OCI-LY7 (cell line): Measurements from ENCODE around the gene TMEM242. TPM values are rescaled to one million over a fixed set of nuclear protein-coding genes. Genes with fewer than 3 reads are reported as not detected.

Experiments
- BruUV-seq: library from RNA; stranded (reverse); fragments of 400-500 nt; replicated peaks from 2 replicates; lab custom pipeline; 2021; lab: Mats Ljungman, UMichigan
- CTCF ChIA-PET: fragments of 300-600 bp; sonication (Branson Sonifier 250); formaldehyde crosslinking; loops from one replicate; lab custom pipeline; 2022; ENCODE audit warnings: antibody characterized with exemption; ENCODE audit not compliant: unreplicated experiment; lab: Charles Lee
- POLR2A ChIA-PET: fragments of 300-600 bp; sonication (Branson Sonifier 250); formaldehyde crosslinking; loops from one replicate; lab custom pipeline; 2022; ENCODE audit warnings: antibody characterized with exemption; lab: Charles Lee
- DNase-seq: peaks from one replicate; pipeline ENCODE4 v3.0.0-alpha.2; 2015; ENCODE audit warnings: low spot score
- H2AFZ ChIP-seq: fragments of 200-600 bp; sonication (generic), shearing (Covaris generic); 2 replicates; pipeline ENCODE4 v1.6.1; 2014; ENCODE audit warnings: mild to moderate bottlenecking, antibody characterized with exemption, low read length, moderate library complexity
- H3K27ac ChIP-seq: fragments of 200-600 bp; sonication (generic); 2 replicates; pipeline ENCODE4 v1.5.1; 2014; ENCODE audit warnings: mixed run types, low read depth, mild to moderate bottlenecking, moderate library complexity, low read length, inconsistent platforms; ENCODE audit not compliant: poor library complexity, severe bottlenecking
- H3K36me3 ChIP-seq: fragments of 200-600 bp; sonication (generic); 2 replicates; pipeline ENCODE4 v1.6.1; 2014; ENCODE audit warnings: mild to moderate bottlenecking, antibody characterized with exemption, low read length, moderate library complexity, mixed read lengths; ENCODE audit not compliant: insufficient read depth
- H3K4me1 ChIP-seq: fragments of 200-600 bp; sonication (generic); 2 replicates; pipeline ENCODE4 v1.5.1; 2014; ENCODE audit warnings: mild to moderate bottlenecking, low read length; ENCODE audit not compliant: insufficient read depth, poor library complexity, severe bottlenecking
- H3K4me2 ChIP-seq: fragments of 200-600 bp; sonication (generic); 2 replicates; pipeline ENCODE4 v1.6.1; 2014; ENCODE audit warnings: mild to moderate bottlenecking, low read length
- H3K4me3 ChIP-seq: fragments of 200-600 bp; sonication (generic); 2 replicates; pipeline ENCODE4 v1.5.1; 2014; ENCODE audit warnings: mild to moderate bottlenecking, low read depth, low read length; ENCODE audit not compliant: poor library complexity, severe bottlenecking
- H3K79me2 ChIP-seq: fragments of 200-600 bp; sonication (generic); 2 replicates; pipeline ENCODE4 v1.6.1; 2016; ENCODE audit warnings: low read depth, mild to moderate bottlenecking, low read length, moderate library complexity, mixed read lengths; ENCODE audit not compliant: insufficient read depth
- H3K9me2 ChIP-seq: fragments of 200-600 bp; sonication (generic); 2 replicates; pipeline ENCODE4 v1.6.1; 2016; ENCODE audit warnings: mild to moderate bottlenecking, low read length, mixed read lengths; ENCODE audit not compliant: insufficient read depth
- H3K9me3 ChIP-seq: fragments of 200-600 bp; sonication (generic); 2 replicates; pipeline ENCODE4 v1.6.1; 2014; ENCODE audit warnings: mild to moderate bottlenecking, mixed run types, low read length, mixed read lengths
- H4K20me1 ChIP-seq: fragments of 200-600 bp; sonication (generic); 2 replicates; pipeline ENCODE4 v1.6.1; 2014; ENCODE audit warnings: mild to moderate bottlenecking, antibody characterized with exemption, low read length, moderate library complexity, mixed read lengths; ENCODE audit not compliant: insufficient read depth
- CTCF ChIP-seq: fragments of 200-600 bp; sonication (generic); conservative IDR thresholded peaks from 2 replicates; pipeline ENCODE4 v1.5.1; 2014; ENCODE audit warnings: mild to moderate bottlenecking, antibody characterized with exemption, low read length, moderate library complexity, mixed read lengths
- EZH2phosphoT487 ChIP-seq: fragments of 200-600 bp; sonication (generic); IDR thresholded peaks from 2 replicates; pipeline ENCODE4 v1.6.1; 2018; ENCODE audit warnings: low read depth, borderline replicate concordance, mild to moderate bottlenecking, mixed run types, antibody characterized with exemption, low read length, moderate library complexity, mixed read lengths
- intact Hi-C: fragments of 100-400 bp; cut with micrococcal nuclease; formaldehyde crosslinking; loops from one replicate; pipeline ENCODE4 v1.10.0; 2022; ENCODE audit not compliant: unreplicated experiment
- total RNA-seq, 2 experiments: library from RNA; depleted of rRNA in 1 of 2; stranded (reverse); fragments of >200 nt in 1 of 2; shearing (Covaris generic) in 1 of 2; gene quantifications; 2 replicates each; pipeline ENCODE4 v1.2.3, GENCODE V29; 2014 to 2022

TMEM242 gene
- total RNA-seq, 2 experiments from 2014 or later: 4.5 to 9.2 TPM

GRCh38 chr6:157302736-157303135 lies 20.6 kb downstream of the TMEM242 start:
- Histone ChIP-seq H3K4me2 (no peak overlapping the region), H3K36me3 (no peaks in the 10 kb centered on the region), H3K4me3 (no peak overlapping the region), H2AFZ (no peak overlapping the region), H3K4me1 (no peaks in the 10 kb centered on the region), H3K9me3 (no peaks in the 10 kb centered on the region), H4K20me1 (no peaks in the 10 kb centered on the region), H3K79me2 (no peaks in the 10 kb centered on the region), H3K27ac (no peak overlapping the region), H3K9me2 (no peaks in the 10 kb centered on the region)
- ChIA-PET POLR2A (interaction anchor here (0.9 to 1.7 kb wide), 3 partner anchors 14 to 30 kb away, joined by 3 to 6 read pairs (median 3); no protein-coding TSS in a partner anchor), CTCF (no interaction called here)
- BruUV-seq: no TSS peak
- DNase-seq: no peak
- intact Hi-C loops: no loop called here
- TF ChIP-seq CTCF: no peak
- no peak for TF ChIP-seq EZH2phosphoT487

- TF ChIP-seq EZH2phosphoT487: no peak
- TF ChIP-seq CTCF: no peak
- CTCF ChIA-PET: no interaction called here
- BruUV-seq: no TSS peak
- DNase-seq: no peak
- POLR2A ChIA-PET: no interaction called here
- no peak overlapping the region for H3K27ac ChIP-seq
- intact Hi-C loops: no loop called here
- no peak overlapping the region for H2AFZ ChIP-seq
- H3K4me2 ChIP-seq: no peak overlapping the region
- no peaks in the 10 kb centered on the region for H3K9me3 ChIP-seq
- no peaks in the 10 kb centered on the region for H3K4me1 ChIP-seq
- H4K20me1 ChIP-seq: no peaks in the 10 kb centered on the region
- no peak overlapping the region for H3K4me3 ChIP-seq
- no peaks in the 10 kb centered on the region for H3K9me2 ChIP-seq
- no peaks in the 10 kb centered on the region for H3K36me3 ChIP-seq
- H3K79me2 ChIP-seq: no peaks in the 10 kb centered on the region
Measured at GRCh38 chr6:157300436-157300835, 22.9 kb downstream of the TMEM242 start.

GRCh38 chr6:157300006-157300405 lies 23.3 kb downstream of the TMEM242 start:
- H4K20me1 ChIP-seq: no peaks in the 10 kb centered on the region
- no peak overlapping the region for H3K27ac ChIP-seq
- no peaks in the 10 kb centered on the region for H3K9me2 ChIP-seq
- H2AFZ ChIP-seq: no peak overlapping the region
- POLR2A ChIA-PET: no interaction called here
- no peaks in the 10 kb centered on the region for H3K79me2 ChIP-seq
- TF ChIP-seq EZH2phosphoT487 (no peak), CTCF (no peak)
- DNase-seq: no peak
- H3K9me3 ChIP-seq: no peaks in the 10 kb centered on the region
- BruUV-seq: no TSS peak
- CTCF ChIA-PET: no interaction called here
- H3K4me1 ChIP-seq: no peaks in the 10 kb centered on the region
- intact Hi-C loops: no loop called here
- no peaks in the 10 kb centered on the region for H3K36me3 ChIP-seq
- H3K4me3 ChIP-seq: no peak overlapping the region
- H3K4me2 ChIP-seq: no peak overlapping the region
